Body of pancreas (tissue), 4 donors: ENCODE results near the gene SERPINA12.

Experiments used
- CTCF ChIP-seq, 7 experiments: fragments of 450-650 bp in 4 of 7; fragments of 200-600 bp in 3 of 7; sonication (generic) in 3 of 7; IDR thresholded peaks; one replicate each; pipeline ENCODE4 v1.5.1; 2016 to 2019; ENCODE audit warnings: antibody characterized with exemption in 7 of 7
- POLR2A ChIP-seq, 3 donors: fragments of 450-650 bp; IDR thresholded peaks; one replicate each; pipeline ENCODE4 v1.6.1; 2016; ENCODE audit warnings: antibody characterized with exemption in 3 of 3, mild to moderate bottlenecking in 2 of 3

- TF ChIP-seq POLR2A (IDR thresholded peaks at IDR 0.05) (no peak), CTCF (IDR thresholded peaks at IDR 0.05) (no peak)
Observed at GRCh38 chr14:94447206-94447605, 62.1 kb downstream of the SERPINA12 start.
